GM21737 (cell line): ENCODE results near the gene ZBTB7B.

ENCODE experiments used
- ATAC-seq: cut with Tn5 transposase; IDR thresholded peaks from one replicate; pipeline ENCODE4 v1.9.1; 2021; ENCODE audit warnings: mild to moderate bottlenecking, moderate library complexity; ENCODE audit not compliant: unreplicated experiment

Gene ZBTB7B

DNA sequence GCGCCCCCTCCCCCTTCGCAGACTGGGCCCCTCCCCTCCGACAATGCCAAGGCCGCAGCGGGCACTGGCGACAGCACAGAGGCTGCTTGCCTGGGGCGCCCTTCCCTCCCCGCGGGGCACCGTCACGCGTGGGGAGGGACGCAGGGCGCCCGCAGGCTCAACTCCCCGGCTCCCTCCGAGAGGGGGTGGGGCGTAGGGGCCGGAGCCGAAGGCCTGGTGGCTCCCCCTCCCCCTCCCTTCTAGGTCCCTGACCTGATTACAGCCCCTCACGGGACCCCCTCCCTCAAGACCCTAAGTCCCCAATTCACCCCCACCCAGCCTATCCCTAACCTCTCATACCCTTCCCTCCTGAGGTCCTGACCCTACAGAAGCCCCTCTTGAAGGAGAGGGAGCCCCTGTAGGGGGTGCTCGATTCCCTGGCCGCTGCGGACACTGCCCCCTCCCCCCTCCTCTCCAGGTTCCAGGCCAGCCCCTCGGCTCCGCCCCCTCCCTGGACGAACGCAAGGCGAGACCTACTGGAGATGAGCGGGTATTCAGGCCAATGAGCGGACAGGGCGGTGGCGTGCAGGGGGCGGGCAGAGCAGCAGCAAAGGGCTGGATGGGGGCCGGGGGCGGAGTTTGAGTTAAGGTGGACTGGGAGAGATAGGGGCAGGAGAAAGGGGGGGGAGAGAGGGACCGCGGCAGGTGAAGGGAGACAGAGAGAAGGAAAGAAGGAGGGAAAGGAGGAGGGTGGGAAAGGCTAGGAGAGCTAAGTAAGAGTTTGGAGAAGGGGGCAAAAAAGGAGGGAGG, 733 bp upstream of the ZBTB7B start:
- peak; percentile 49 for ATAC-seq

DNA sequence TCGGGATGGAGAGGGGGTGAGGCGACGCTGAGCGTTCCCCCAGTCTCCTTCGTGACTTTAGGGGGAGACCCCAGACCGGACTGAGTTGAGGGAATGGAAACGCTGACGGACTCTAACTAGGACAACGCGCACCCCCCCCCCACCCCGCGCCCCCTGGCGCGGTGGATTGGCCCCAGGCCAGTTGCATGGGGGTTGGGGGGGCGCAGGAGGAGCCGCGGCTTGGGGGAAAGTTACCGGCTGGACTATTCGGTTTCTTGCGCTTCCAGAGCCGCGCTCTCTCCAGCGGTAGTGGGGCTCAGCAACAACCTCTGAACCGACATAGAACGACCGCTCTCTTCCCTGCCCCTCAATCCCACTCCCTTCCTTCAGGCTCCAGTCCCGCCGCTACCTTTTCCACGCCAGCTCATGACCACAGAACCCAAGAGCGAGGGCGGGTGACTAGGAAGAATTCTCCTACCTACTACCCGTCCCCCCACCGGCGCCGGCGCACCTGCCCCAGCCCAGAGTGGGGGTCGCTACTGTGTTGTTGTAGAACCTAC, 694 bp downstream of the ZBTB7B start:
- ATAC-seq = no peak

DNA sequence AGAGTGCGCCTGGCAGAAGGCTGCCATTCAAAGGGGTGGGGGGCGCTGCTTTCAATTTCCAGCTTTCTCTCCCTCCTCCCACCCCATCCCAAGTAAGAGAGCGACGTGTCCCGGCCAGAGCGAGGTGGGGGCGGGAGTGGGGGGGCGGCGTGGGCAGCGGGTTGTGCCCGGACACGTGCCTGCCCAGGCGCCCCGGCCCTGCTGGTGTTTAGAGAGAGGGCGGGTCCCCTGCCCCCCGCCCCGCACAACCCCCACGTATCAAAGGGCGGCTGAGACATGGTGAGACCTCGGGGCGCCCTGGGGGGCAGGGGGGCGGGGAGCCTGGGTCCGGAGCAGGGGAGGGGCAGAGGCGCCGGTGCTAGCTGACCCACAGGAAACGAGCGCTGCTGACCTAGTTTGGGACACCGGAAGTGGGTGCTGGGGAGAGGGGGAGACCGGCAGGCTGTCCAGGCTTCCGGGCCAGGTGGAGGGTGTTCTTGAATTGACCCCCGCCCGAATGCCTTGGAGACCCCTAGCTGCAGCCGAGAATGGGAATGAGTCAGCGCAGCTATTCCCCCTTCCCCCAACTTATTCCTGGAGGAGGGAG, 1.3 kb downstream of the ZBTB7B start:
- ATAC-seq = no peak

DNA sequence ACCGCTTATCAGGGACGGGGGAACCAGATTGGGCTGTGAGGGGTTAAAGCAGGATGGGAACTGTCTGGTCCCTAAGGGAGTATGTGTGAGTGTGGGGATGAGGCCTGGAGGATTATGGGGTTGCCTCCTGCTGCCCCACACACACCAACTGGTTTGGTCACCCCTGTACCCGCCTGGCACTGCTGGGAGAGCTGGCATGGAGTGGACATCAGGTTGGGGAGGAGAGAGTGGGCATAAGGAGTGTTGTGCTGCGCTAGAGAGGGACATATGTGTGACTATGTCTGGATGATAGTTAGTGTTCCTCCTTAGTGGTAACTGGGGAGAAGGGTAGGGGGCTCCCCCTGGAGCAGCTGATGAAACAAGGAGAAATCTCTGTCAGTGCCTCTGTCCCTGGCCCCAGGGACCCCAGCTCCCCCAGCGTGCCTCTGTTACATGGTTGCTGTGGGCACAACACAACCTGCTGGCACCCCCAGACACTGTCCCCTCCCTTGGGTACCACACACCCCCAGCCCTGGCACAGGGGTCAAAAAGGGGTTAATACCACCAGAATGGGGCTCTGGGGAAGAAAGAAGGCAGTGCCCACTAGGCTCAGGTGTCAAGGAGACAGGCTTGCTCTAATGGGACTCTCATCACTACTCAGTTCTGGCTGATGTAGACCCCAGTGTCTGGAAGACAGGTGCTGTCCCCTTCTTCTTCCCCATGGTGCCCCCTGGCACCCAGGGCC, 1.9 kb downstream of the ZBTB7B start:
- ATAC-seq = no peak

DNA sequence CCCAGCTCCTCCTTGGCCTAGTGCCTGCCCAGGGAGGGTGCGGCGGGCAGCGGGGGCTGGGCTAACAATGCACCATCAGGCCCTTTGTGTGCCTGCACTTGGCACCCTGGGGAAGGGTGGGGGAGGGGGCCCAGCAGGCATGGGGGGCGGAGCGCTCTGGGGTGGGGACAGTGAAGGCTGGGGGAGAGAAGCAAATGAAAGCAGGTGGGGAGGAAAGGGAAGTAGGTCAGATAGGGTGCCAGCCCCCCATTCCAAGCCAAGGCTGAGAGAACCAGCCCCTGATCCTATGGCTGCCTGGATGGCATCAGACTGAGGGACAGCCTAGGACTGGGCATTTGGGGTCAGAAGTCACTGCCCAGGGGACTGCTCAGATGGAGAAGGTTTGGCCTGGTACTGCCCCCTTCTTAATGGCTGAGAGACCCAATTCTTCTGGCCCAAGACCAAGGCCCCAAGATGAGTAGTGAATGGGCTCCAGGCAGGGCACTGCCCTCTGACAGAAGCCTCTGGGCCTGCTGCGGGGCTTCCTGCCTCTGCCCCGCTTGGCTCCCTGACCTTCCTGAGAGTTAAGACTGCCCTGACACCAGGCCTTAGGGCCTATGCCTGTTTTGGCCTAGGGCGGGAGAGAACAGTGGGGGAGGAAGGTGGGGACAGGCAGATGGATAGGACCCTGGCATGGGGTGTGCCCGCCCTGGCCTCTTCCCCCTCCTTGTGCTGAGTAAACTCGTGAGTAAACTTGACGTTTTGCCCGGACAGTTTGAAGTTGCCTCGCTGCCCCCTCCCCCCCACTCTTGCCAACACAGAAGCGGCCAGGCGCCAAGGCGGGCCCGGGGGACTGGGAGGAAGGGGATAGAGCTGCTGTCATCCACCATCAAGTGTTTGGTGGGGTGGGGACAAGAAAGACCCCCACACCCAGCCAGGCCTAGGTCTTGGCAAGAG, 2.7 kb downstream of the ZBTB7B start:
- ATAC-seq = no peak

DNA sequence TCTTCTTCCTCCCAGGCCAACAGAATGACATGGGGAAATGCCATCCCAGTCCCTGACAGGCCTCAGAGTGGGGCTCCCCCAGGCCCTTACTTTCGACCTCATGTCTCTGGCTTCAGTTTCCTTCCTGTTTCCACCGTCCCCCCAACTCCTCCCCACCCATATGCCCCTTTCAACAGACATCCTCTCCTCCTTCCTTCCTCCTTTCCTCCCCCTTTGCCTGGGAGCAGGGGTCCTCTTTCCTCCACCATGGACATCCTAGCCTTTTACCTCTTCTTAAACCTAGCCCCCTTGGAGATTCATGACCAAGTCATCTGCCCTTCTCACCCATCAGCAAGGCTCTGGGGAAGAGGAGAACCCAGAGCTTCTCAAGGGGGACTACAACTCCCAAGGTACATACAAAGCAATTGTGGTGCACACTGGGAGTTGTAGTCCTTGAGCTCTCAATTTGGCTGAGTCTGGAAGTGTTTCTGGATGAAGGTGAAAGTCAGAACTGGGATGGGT, 4.0 kb downstream of the ZBTB7B start:
- no peak for ATAC-seq

DNA sequence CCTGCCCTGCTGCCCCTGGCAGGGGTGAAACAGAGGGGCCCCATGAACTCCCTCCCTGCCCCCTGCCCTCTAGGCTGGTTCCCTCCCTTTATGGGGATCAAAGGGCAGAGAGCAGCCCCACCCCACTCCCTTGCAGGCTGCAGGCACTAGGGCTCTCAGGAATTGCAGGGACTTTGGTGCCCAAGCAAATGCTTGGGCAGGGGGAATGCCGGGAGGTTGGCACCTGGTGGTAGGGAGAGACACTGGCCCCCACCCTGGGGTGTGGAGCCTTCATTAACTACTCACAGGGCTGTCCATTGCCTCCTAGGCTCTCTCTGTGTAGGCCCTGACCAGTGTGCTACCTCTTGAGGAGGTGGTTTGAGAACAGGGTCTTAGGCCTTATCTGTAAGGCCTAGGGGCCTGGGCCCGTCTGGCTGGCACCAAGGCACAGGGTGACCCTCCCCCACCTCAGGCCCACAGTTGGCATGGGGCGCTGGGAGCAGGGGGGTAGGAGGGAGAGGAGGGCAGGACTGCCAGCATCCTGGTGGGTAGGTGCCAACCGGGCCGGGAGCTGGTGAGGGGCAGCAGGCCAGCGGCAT, 4.7 kb downstream of the ZBTB7B start:
- no peak for ATAC-seq

DNA sequence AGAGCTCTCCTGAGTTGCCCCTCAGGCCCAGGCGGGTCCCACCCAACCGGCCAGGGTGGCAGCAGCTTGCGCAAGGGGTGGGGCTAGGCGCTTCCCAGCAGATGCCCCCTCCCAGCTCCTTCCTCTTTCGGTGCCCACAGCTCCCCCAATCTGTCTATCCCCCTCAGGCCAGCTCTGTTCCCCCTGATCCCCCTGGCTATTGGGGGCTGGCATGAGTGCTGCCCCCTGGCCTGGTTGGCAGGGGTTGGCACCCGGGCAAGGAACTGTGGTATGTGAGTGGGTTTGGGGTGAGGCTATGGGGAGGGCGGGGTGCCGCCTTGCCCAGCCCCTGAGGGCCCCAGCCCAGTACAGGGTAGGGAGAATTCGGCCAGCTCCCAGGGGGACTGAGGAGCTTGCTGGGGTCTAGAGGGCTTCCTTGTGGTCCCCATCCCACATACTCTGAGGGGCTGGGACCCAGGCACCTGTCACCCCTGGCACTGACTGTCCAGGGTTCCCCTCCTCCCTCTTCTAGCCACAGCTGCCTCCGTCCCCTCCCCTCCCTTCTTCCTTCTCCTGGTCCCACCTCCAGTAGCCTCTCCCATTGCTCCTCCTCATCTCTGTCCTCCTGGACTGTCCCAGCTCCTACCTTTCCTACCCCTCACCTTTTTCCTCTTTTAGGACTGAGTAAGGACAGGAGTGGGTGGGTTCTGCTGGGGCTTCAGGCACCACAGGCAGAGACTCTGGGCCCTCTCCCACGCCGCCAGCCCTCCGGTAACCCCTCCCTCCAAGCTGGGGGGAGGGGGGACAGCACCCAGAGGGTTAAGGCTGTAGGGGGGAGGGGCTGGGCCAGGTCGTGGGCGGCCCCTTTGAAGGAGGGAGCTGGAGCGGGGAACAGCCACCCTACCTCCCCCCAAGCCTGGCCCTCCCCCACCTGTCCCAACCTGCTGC, 5.7 kb downstream of the ZBTB7B start:
- no peak for ATAC-seq

DNA sequence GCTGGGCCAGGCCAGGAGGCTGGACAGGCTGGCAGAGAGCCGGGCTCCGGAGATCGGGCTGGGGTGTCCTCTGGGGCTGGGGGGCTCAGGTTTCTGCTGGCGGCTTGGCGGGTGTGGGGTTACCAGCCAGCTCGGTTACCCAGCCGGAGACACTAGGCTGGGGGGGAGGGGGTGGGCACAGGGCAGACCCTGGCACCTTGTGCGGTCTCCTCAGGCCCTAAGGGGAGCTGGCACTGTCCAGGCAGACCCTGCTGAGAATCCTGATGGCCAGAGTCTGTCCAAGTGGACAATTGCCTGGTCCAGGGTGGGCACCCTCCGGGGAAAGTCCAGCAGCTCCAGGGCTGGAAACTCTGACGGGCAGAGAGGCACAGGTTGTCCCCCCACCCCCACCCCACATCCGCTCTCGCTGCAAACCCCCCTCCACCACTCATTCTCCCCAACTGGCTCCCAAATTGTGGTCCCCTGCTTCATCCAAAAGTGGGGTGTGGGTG, 6.7 kb downstream of the ZBTB7B start:
- no peak for ATAC-seq

DNA sequence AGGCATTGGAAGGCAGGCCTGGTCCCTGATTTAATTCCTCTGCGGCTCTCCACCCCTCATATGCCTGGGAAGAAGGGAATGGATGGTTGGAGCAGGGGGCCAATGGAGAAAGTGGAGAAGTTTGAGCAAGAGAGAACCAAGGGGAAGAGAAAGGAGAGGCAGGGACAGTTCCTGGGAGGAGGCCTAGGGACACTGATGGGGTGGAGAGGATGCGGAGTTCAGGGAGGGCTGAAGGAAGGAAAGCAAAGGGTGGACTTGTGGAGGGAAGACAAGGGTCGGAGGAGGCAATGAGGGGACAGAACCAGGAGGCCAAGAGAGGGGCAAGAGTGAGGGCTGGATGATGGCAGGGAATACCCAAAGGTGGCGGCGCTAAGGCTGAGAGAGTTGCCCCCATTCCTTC, 7.1 kb downstream of the ZBTB7B start:
- no peak for ATAC-seq

DNA sequence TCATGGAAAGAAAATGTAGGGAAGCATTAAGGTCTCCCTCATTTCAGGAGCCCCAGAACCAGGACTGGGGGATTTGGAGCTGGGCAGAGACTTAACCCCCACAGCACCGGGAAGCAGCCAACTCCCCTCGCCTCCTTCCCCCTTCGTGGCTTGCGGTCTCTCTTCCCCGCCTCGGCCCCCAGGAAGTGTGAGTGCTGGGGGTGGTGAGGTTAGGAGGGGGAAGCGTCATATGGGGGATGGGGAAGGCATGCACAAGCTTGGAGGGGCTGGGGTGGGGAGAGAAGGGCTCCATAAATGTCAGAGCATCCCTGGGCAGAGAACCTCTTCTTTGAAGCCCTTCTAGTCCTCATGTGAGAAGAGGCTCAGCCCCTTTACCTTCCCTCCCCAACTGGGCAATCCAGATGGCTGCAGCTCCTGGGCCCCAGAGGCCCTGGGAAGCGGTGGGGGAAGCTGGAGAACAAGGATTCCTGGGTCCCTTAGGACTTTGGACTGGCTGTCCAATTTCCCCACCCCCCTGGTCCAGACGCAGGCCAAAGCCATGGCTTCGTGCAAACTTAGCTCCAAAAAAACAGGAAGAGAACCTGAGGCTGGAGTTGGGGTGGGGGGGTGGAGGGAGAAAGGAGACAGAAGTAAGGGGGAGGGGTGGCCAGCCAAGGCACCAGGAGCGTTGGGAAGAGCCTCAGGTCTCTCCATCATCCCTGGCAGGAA, 7.8 kb downstream of the ZBTB7B start:
- ATAC-seq = no peak

DNA sequence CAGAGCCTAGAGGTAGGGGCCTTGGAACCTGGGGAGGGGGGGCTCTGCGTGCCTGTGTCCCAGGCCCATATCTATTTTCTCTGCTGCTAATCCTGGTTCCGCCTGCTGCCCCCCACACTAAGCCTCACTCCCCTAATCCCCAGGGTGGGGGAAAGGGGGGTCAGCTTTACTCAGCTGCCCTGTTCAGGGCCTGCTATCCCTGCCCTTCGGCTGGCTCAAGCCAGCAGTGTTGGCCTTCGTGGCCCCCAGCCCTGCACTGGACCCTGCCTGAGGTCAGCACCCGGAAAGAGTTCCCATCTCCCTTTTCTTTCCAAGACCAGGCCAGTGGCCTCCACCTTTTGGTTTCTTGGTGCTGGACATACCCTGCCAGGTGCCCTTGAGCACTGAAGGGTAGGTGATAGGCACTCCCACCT, 8.4 kb downstream of the ZBTB7B start:
- no peak for ATAC-seq

DNA sequence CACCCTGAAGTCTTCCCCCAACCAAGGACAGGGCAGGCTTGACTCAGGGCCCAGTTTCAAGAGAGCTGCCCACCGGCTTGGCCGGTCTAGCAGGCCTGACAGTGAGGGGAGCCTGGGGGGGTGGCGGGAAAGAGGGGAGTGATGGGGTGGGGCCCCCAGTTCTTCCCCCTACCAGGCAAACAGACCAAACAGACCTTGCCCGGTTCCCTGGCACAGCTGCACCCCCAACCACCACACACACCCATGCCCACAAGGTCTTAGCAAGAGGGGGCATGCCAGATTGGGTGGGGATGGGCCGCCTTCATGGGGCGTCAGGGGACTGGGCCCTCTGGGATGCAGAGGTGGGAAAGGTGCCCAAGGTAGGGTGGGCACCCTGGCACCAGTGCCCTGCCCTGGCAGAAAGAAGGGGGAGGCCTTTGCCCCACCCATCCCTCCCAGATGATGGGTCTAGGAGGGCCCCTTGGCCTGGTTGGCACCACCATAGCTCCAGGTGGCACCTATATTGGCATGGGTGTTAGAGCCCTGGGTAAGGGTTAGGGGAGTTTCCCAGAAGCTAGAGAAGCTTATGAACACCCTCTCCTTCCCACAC, 8.9 kb downstream of the ZBTB7B start:
- ATAC-seq = no peak

DNA sequence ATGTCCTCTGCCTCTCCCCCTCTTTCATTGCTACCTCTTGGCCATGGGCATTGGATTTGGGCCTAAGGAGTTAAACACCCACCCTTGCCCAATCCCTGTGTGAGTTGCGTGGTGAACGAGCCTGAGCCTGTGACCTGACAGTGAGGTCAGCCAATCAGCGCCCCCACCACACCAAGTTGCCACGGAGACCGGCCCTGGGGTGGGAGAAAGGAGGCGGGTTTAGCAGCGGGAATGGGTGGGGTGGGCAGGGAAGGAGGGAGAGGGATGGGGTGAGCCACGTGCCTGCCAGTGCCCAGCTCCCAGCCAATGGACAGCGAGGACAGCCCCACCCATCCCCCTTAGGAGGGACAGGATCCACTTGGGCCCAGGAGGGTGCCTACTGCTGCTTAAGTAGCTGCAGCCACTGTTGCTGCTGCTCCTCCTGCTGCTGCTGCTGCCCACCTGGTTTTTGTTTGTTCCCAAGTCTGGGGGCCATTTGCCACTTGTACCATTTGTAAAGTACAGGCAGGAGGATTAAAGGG, 9.5 kb downstream of the ZBTB7B start:
- ATAC-seq = no peak

DNA sequence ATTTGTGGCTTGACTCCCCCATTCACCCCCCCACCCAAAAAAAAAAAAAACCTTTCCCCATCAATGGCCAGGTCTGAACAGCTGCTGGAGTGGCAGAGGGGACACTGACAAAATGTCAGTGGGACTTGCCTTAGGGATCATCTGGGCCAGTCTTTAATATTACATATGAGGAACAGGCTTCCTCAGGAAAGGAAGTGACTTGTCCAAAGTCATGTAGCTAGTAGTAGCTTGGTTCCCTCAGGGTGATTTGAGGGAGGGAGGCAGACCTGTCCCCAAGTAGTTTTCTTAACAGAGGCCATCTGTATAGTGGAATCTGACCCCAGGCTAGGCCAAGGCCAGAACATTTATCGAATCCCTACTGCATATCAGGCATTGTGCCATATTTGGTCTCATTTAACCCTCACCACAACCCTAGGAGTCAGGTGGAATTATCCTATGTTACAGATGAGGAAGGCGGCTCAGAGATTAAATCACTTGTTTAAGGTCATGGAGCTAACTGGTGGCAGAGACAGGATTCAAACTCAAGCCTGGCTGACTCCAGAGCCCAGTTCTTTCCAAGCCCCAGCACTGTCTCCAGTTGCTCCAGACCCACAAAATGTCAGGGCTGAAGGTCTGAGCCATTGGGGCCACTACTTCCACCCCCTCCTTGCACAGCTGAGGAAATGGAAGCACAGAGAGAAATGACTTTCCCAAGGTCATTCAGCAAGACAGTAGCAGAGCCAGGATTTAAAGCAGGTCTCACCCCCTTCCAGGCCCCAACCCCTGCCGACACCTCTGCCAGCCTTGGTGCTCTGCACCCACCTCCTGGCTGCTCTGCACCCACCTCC, 10.4 kb downstream of the ZBTB7B start:
- no peak for ATAC-seq

DNA sequence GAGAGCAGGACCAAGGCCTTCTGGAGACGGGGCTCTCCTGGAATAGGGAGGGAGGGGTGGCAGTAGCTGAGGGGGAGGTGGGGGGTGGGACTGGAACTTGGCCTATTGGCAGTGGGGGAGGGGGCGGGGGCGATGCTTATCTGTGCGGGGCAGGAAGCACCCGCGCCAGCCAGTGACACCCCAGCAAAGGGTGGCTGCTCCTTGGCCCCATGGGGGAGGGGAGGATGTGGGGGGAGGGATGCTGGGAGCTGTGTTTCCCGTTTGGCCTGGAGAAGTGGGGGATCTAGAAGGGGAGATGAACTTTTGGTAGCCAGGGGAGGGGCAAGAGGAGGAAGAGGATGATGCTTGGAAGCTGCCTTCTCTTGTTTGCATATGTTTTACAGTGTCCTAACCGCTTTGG, 11.0 kb downstream of the ZBTB7B start:
- no peak for ATAC-seq
